GM21528 (cell line): ENCODE results near the gene BOLA1.
"Not testable (repeated sequence)": the region's sequence is repeated elsewhere in the genome, so short reads cannot be mapped to it uniquely, and the experiment has no call there.

Experiments
- ATAC-seq: cut with Tn5 transposase; IDR thresholded peaks from one replicate; pipeline ENCODE4 v1.9.1; 2021; ENCODE audit warnings: mild to moderate bottlenecking, moderate library complexity; ENCODE audit not compliant: unreplicated experiment, low FRiP score

Gene BOLA1

DNA sequence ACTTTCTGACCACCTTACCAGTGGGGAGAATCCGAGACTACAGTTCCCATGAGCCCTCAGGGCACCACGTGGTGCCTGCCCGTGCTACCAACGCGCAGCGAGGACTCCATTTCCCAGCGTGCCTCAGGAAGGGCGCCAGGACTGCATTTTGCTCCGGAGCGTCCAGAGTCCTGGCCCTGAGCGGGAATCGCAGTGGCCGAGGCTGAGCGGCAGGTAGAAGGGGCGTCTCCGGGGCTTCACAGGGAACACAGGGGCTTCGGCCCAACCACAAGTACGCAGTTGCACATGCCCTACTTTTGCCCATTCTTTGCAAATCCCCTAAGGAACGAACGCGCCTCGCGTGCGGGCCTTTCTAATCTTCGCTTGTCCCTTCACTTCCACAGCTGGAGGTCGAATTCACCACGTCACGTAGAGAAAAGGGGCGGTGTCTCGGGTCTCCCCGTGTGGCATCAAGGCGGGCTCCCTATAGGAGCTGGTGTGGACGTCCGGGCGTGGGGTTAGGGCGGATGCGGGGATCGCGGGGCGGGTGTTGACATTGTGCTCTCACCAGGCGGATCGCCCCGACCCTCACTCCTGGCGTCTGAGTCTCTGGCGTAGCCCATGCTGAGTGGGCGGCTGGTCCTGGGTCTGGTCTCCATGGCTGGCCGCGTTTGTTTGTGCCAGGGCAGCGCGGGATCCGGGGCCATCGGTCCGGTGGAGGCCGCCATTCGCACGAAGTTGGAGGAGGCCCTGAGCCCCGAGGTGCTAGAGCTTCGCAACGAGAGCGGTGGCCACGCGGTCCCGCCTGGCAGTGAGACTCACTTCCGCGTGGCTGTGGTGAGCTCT is at the start of gene BOLA1:
BOLA1 (plus strand) TSS at position 109 of the 825 bp plus-strand sequence; CDS start at position 601, 492 bp downstream.
- ATAC-seq = peak; percentile 90

GRCh38 chr1:149849947-149850360 is 49.4 kb upstream of the BOLA1 start:
- ATAC-seq = no peak

GRCh38 chr1:149850732-149851345 is 48.5 kb upstream of the BOLA1 start:
- ATAC-seq = peak; percentile 55

DNA sequence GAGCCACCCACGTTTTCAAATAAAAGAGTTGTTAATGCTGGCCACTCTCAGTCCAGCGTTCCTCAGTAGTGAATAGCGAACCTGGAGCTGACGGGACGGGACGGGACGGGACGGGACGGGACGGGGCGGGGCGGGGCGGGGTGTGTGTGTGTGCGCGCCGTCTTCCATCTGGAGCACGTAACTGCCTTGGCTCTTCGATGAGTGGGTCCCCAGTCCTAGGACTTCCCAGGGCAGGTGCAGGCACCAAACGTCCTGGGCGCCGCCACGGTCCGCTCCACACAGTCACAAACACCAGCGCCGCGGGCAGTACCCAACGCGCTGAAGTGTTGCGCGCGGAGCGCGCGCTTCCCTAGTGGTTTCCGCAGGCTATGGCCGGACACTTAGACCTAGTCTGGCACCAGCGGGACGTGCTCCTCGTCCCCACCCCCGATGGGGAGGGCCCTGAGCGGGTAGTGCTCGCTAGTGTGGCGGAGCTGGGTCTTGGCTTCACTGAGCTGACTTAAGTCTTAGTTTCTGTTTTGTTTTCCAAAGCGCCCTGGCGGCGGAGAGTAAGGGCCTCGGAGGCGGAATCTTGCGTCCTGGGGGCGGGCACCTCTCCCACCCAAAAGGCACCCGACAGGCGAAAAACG is 47.7 kb upstream of the BOLA1 start:
- peak; percentile 21 for ATAC-seq

- ATAC-seq = peak; percentile 21
These were observed 47.1 kb upstream of the BOLA1 start for GRCh38 chr1:149852263-149852662.

DNA sequence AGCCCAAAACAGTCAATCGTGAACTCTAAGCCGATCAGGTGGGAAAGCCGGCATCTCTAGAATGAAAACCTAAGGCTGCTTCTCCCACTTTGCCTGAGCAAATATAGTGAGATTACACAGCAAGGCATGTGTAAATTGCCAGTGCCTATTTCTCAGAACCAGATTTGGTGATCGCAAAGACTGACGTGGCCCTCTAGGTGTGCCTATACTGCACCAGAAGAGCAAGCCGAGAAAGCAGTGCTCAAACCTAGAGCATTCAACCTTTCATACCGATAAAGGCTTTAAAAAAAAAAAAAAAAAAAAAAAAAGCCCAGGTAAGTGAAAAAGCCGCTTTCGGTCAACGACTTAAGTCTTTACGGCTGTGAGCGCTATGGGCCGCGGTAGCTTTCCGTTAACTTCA is 39.1 kb upstream of the BOLA1 start:
- ATAC-seq = not testable (repeated sequence)

- peak; percentile 59 for ATAC-seq
These were observed 38.5 kb upstream of the BOLA1 start for GRCh38 chr1:149860684-149861496.

DNA sequence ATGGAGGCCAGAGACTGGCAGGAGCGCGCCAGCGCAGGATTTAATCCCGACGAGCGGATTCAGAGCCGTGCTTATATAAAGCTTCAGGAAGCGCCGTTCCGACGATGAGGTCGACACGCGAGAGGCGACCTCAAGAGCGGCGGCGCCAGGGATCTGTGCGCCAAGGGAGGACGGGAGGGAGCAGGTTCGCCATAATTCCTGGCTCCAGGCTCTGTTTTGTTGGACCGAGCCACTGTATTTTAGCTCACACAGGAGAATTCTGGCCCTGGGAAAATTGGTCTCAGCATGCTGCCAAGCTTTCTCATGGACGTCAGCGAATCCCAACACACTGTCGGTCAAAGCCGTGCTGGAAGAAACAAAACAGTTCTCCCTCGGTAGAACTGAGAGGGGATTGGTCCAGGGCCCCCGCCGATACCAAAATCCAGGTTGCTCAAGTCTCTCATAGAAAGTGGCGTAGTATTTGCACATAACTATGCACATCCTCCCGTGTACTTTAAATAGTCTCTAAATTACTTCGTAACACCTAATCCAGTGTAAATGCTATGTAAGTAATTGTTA is 37.8 kb upstream of the BOLA1 start:
- peak; percentile 12 for ATAC-seq

GRCh38 chr1:149866887-149867286 is 32.5 kb upstream of the BOLA1 start:
- ATAC-seq = not testable (repeated sequence)

GRCh38 chr1:149873060-149873459 is 26.3 kb upstream of the BOLA1 start:
- ATAC-seq = not testable (repeated sequence)

- ATAC-seq = no peak
These were observed 22.0 kb upstream of the BOLA1 start for GRCh38 chr1:149877211-149877946.

DNA sequence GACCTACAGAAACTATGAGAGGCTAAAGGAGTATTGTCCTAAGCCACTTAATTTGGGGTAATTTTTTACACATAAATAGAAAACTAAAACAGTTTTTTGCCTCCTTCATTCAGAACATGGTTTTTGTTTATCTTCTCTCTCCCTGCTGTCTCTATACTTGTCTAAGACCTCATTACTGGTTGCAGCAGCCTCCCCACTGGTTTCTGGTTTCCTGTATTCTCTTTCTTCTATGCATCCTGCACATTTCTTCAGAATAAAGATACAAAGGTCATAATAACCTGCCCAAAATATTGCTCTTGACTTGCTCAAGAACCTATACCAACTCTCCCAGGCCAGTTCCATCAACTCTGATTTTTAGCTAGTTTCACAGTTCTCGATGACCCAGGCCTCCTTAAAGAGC is 19.8 kb upstream of the BOLA1 start:
- no peak for ATAC-seq

- ATAC-seq = no peak
These were observed 17.5 kb upstream of the BOLA1 start for GRCh38 chr1:149881876-149882275.

- ATAC-seq = no peak
These were observed 15.6 kb upstream of the BOLA1 start for GRCh38 chr1:149883598-149884247.

- ATAC-seq = no peak
These were observed 14.7 kb upstream of the BOLA1 start for GRCh38 chr1:149884433-149885338.

GRCh38 chr1:149885339-149886120 is 13.8 kb upstream of the BOLA1 start:
- no peak for ATAC-seq

GRCh38 chr1:149886121-149886395 is 13.3 kb upstream of the BOLA1 start:
- not testable (repeated sequence) for ATAC-seq
